ENCODE measurements around the gene TMEM184B.
A peak's percentile ranks its signal among the peaks of the same experiment; 100 is the strongest.
"Not testable (repeated sequence)": the region's sequence is repeated elsewhere in the genome, so short reads cannot be mapped to it uniquely, and the experiment has no call there.

Gene TMEM184B

GRCh38 chr22:38202437-38203089 is 70.2 kb downstream of the TMEM184B start:
- peak; percentile 57 to 69 for DNase-seq

DNA sequence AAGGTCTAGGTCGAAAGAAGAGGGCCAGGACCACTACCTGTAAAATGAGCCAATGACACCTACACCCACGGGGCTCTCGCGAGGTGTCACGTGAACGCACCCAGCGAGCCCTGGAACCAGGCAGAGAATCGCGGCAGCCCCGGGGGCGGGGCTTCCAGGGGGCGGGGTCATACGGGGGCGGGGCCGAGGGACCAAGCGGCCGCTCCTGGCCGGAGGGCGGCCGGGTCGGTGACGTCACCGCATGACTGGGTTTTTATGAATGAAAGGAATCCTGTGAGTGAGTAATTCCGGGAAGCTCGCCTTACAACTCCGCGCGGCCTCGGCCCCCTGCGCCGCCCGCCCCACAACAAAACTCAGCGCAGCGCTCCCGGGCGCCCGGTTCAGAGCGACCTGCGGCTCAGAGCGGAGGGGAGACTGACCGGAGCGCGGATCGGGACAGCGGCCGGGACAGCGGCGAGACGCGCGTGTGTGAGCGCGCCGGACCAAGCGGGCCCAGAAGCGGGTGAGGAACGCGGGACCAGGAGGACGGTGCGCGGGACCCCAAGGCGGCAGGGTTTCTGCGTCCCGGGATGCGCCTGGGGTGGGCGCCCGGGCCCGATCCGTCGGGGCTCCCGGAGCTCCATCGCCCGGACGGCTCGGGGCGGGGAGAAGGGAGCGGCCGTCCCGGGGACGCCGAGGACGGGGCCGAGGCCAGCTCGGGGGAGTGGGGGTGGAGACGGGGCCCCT is 70.9 kb downstream of the TMEM184B start, which contains the start of gene MAFF:
Gene MAFF (plus strand): TSS at position 284 of the 726 bp plus-strand sequence. CDS start 11,860 bp downstream, outside the sequence.
- DNase-seq, result peak; percentile 86 to 94

DNA sequence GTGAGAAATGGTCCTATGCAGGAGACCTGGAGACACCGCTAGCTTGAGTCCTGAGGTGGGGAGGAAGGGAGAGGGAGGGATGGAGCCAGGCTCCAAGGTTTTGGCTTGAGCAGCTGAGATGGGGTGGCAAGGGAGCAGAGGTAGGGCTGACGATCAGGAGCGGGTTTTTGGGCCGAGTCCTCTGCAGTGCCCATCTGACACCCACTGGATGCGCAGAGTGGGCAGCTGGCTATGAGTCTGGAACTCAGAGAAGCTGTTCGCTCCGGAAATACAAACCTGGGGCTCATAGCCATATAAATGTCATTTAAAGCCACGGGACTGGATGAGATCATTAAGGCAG is 71.5 kb downstream of the TMEM184B start:
- DNase-seq, result no peak

DNA sequence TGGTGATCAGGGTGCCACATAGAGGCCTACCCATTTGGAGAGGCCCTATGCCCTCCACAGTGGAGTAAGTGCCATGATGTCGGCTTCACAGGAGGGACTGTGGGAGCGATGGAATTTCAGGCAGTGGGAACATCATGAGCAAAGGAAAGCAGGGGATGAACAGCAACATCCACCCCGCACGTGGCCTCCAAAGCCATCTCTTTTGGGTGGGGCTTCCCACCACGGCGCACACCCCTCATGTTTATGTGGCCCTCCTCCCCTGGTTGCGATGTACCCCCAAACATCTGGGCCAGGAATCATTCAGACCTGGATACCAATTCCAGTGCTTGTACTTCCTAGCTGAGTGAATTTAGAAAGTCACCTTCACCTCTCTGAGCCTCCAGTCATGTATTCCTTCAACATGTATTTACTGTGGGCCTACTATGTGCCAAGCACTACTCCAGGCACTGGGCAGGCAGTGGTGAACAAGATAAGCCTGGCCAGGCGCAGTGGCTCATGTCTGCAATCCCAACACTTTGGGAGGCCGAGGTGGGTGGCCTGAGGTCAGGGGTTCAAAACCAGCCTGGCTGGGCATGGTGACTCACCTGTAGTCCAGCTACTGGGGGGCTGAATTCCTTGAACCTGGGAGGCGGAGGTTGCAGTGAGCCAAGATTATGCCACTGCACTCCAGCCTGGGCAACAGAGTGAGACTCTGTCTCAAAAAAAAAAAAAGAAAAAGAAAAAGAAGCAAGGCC is 72.8 kb downstream of the TMEM184B start:
- no peak for DNase-seq

DNA sequence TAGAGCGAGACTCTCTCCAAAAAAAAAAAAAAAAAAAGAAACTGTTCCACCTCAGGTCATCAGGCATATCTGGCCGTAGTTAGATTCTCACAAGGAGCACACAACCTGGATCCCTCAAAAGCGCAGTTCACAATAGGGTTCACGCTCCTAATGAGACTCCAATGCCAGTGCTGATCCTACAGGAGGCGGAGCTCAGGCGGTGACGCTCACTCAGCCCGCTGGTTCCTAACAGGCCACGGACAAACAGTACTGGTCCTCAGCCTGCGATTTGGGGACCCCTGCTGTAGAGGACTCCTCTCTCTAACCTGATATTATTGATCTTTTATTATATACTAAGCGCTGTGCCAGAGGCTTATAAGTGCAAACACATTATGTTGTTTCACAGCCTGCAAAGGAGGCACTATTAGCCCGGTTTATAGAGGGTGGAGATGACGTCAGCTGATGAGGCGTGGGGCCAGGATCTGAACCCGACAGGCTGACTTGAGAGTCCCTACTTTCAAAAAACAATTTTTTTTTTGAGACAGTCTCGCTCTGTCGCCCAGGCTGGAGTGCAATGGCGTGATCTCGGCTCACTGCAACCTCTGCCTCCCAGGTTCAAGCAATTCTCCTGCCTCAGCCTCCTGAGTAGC is 75.9 kb downstream of the TMEM184B start:
- DNase-seq, result no peak

DNA sequence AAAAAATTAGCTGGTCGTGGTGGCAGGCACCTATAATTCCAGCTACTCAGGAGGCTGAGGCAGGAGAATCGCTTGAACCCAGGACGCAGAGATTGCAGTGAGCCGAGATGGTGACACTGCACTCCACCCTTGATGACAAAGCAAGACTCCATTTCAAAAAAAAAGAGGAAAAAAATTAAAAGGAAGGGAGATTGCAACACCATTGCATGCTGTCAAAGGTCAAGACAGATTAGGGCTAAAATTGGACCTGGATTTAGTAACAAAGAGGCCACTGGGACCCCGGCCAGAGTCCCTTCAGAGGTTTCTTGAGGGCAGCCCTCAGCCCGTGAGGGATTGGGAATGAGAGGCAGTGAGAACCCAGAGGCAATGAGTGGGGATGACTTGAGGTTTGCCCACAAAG is 79.2 kb downstream of the TMEM184B start:
- no peak for DNase-seq

- DNase-seq, result no peak
Measured at GRCh38 chr22:38192475-38192863, 80.3 kb downstream of the TMEM184B start.

GRCh38 chr22:38191731-38192474 is 80.9 kb downstream of the TMEM184B start:
- no peak for DNase-seq

DNA sequence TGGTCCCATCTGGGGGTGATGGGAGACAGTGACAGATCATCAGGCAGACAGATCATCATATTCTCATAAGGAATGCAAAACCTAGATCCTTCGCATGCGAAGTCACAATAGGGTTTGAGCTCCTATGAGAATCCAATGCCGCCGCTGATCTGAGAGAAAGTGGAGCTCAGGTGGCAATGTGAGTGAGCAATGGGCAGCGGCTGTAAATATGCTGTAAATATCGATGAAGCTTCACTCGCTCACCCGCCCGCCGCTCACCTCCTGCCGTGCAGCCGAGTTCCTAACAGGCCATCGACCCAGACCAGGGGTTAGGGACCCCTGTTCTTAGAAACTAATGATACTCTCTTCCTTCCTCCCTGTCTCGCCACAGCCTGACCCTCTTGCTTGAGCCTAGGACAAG is 81.8 kb downstream of the TMEM184B start:
- DNase-seq, result no peak

DNA sequence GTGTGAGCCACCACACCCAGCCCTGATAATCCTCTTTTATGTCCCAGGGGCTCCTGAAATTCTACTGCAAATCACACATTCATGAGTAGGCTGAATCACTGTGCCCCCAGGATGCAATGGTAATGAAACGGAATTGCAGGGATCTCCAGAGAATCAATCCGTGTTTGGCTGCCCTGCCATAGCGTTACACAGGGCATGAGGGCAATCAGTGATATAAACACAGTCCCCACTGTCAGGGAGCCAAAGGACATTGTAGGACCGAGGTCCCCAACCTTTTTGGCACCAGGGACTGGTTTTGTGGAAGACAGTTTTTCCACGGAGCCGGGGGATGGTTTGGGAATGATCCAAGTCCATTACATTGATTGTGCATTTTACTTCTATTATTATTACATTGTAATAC is 82.2 kb downstream of the TMEM184B start:
- DNase-seq, result no peak

GRCh38 chr22:38189104-38189503 is 83.7 kb downstream of the TMEM184B start:
- DNase-seq, result no peak

DNA sequence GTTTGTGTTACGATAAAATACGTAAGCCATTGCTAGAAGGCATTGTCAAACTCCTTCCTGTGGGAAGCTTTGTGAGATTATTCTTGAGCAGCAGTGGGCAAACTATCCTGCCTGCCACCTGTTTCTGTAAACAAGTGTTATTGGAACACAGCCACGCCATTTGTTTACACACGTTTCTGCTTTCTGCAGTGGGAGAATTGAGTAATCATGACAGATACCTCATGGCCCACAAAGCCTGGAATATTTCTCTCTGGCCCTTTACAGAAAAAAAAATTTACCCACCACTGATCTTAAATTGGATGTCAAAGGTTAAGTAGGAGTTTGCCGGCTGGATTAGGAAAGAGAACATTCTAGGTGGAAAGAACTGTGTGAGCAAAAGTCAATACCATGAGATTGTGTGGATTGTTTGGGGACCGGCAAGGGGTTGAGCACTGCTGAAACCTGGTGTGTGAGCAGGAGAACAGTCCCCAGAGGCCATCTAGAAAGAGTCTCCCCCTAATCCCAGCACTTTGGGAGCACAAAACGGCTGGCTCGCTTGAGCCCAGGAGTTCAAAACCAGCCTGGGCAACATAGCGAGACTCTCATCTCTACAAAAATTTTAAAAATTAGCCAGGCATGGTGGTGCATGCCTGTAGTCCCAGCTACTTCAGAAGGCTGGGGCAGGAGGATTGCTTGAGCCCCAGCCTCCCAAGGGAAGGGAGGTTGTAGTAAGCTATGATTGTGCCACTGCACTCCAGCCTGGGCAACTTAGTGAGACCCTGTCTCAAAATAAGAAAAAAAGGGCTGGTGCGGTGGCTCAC is 85.2 kb downstream of the TMEM184B start:
- no peak for DNase-seq

DNA sequence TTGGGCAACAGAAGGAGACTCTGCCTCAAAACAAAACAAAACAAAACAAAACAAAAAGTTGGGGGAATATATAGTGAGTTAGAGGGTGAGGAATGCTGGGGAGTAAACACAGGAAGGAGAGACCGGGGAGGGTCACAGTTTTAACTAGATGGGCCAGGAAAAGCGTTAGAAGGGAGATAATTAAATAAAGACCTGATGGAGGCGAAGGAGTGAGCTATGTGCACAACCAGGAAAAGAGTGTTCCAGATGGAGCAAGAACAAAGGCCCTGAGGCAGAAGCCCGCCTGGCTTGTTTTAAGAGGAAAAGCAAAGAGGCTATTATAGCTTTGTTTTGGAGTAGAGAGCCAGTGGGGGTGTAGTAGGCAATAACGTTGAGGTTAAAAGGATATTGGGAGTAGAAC is 86.4 kb downstream of the TMEM184B start:
- DNase-seq, result no peak

GRCh38 chr22:38184788-38185187 is 88.0 kb downstream of the TMEM184B start:
- DNase-seq, result no peak

GRCh38 chr22:38181453-38182200 is 91.2 kb downstream of the TMEM184B start, which contains the start of gene PLA2G6:
Gene PLA2G6, minus strand, starts transcription at chr22:38181830. Its CDS starts 12,404 bp downstream, at chr22:38169426.
- DNase-seq, result peak; percentile 97 to 98

GRCh38 chr22:38180841-38181452 is 91.9 kb downstream of the TMEM184B start:
- DNase-seq, result peak in 1 of 2 donors; percentile 10

GRCh38 chr22:38178605-38178937 is 94.2 kb downstream of the TMEM184B start:
- DNase-seq, result not testable (repeated sequence)

GRCh38 chr22:38177926-38178604 is 94.7 kb downstream of the TMEM184B start:
- no peak for DNase-seq

DNA sequence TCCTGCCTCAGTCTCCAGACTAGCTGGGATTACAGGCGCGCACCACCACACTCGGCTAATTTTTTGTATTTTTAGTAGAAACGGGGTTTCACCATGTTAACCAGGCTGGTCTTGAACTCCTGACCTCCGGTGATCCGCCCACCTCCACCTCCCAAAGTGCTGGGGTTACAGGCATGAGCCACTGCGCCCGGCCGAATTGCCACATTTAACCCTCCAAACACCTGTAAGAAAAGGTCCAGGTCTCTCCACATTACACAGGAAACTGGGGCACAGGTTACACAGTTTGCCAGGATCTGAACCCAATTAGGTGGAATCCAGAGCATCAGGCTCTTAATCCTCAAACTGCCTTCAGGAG is 95.3 kb downstream of the TMEM184B start:
- DNase-seq, result not testable (repeated sequence)

DNA sequence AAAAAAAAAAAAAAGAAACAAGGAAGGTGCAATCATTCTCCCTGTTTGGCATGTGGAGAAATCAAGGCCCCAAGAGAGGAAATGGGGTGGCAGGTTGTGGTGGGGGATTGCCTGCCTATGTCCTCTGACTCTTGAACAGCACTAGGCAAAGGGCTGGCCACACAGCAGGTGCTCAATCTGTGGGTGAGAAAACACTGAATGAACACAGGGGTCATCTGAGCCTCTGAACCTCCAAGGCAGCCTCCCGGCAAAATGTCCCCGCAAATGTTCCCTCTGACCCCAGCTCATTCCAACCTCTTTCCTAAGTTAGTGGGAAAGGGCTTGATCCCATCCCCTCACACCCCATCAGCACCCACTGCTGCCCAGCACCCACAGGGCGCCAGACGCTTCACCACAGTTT is 95.8 kb downstream of the TMEM184B start:
- no peak for DNase-seq

Data from stimulated activated CD4-positive, alpha-beta T cell treated with anti-CD3 and anti-CD28 coated beads, Interleukin-2, amount 100 ng/mL, for 24 hours (primary cell).